SK-N-SH (cell line): ENCODE measurements around the gene MGAT5.

Experiments used
- CHD2 ChIP-seq: fragments of 150-350 bp; IDR thresholded peaks from 2 replicates; pipeline ENCODE4 v1.6.1; 2018; ENCODE audit warnings: low read length; ENCODE audit not compliant: partially characterized antibody
- EZH2phosphoT487 ChIP-seq: fragments of 200-600 bp; sonication (generic); IDR thresholded peaks from 2 replicates; pipeline ENCODE4 v1.6.1; 2017; ENCODE audit warnings: low read depth, mixed run types, mild to moderate bottlenecking, antibody characterized with exemption, moderate library complexity, borderline replicate concordance
- FOXJ3 ChIP-seq: sonication (generic); formaldehyde crosslinking; IDR thresholded peaks from 2 replicates; pipeline ENCODE4 v1.5.1; 2020; ENCODE audit warnings: mild to moderate bottlenecking, missing genetic modification reagents
- RAD21 ChIP-seq: IDR thresholded peaks from 2 replicates; pipeline ENCODE4 v1.6.1; 2012; ENCODE audit warnings: mild to moderate bottlenecking, low read length
- SMC3 ChIP-seq: IDR thresholded peaks from 2 replicates; pipeline ENCODE4 v1.6.1; 2012; ENCODE audit warnings: low read depth, low read length, improper control_type of control experiment
- TEAD4 ChIP-seq: IDR thresholded peaks from 2 replicates; pipeline ENCODE4 v1.4.0; 2012; ENCODE audit warnings: mild to moderate bottlenecking, borderline replicate concordance; ENCODE audit not compliant: insufficient read depth
- TF ChIP-seq, protein P1 (sequence below): fragments of 200-600 bp; sonication (generic); IDR thresholded peaks from 2 replicates; pipeline ENCODE4 v1.6.1; 2017; ENCODE audit warnings: antibody characterized with exemption, mild to moderate bottlenecking, moderate library complexity

GRCh38 chr2:134310107-134311079 is 56.5 kb downstream of the MGAT5 start:
- no peak for TF ChIP-seq EZH2phosphoT487
- TF ChIP-seq SMC3, result no peak
- TF ChIP-seq FOXJ3 (CRISPR knock-in tag), result no peak
- no peak for TF ChIP-seq TEAD4
- TF ChIP-seq, protein P1, sequence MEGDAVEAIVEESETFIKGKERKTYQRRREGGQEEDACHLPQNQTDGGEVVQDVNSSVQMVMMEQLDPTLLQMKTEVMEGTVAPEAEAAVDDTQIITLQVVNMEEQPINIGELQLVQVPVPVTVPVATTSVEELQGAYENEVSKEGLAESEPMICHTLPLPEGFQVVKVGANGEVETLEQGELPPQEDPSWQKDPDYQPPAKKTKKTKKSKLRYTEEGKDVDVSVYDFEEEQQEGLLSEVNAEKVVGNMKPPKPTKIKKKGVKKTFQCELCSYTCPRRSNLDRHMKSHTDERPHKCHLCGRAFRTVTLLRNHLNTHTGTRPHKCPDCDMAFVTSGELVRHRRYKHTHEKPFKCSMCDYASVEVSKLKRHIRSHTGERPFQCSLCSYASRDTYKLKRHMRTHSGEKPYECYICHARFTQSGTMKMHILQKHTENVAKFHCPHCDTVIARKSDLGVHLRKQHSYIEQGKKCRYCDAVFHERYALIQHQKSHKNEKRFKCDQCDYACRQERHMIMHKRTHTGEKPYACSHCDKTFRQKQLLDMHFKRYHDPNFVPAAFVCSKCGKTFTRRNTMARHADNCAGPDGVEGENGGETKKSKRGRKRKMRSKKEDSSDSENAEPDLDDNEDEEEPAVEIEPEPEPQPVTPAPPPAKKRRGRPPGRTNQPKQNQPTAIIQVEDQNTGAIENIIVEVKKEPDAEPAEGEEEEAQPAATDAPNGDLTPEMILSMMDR, result no peak
- TF ChIP-seq RAD21, result no peak
- no peak for TF ChIP-seq CHD2
